GM19035 (cell line): ENCODE measurements around the gene ZBTB26.

ENCODE experiments used
- ATAC-seq: cut with Tn5 transposase; IDR thresholded peaks from one replicate; pipeline ENCODE4 v1.9.1; 2021; ENCODE audit not compliant: unreplicated experiment

Gene ZBTB26, protein sequence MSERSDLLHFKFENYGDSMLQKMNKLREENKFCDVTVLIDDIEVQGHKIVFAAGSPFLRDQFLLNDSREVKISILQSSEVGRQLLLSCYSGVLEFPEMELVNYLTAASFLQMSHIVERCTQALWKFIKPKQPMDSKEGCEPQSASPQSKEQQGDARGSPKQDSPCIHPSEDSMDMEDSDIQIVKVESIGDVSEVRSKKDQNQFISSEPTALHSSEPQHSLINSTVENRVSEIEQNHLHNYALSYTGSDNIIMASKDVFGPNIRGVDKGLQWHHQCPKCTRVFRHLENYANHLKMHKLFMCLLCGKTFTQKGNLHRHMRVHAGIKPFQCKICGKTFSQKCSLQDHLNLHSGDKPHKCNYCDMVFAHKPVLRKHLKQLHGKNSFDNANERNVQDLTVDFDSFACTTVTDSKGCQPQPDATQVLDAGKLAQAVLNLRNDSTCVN

DNA sequence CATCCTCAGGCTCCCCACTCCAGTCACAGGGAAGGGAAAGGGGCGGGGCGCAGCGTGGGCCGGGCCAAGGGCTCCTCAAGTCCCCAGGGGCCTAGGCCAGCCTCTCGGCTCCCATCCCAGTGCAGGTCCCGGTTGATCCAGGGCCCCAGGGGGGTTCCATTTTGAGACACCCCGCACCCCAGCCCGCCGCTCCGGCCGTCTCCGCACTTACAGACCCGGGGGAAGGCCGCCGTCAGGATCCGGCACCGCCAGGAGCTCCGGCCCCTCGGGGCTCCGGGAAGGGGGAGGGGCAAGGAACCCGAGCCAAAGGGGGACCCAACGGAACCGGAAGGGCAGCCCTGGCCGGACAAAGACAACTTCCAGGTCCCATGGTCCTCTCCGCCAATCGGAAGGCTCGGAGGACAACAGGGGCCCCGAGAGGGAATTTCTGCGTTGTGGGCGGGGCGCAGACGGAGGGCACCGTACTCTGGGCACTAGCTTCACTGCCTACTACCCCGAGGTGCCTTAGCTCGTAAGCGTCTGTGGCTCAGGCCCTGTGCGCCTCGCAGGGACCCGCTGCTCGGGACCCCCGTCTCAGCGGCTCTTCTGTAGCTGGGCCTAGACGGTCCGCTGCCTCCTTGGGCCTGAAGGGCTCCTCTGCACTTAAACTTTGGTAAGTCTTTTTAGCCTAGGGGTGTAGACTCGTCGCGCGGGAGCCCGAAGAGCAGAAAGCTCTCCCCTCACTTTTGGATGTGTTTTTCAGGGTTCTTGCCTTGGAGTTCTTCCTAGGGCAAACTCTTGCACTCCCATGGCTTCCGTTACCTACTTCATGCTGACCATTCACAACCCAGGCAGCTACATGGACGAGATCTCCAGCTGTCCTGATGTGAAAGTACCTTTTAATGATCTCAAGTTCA, at the start of gene ZBTB26:
Gene ZBTB26 (minus strand): TSS at position 287 of the 896 bp plus-strand sequence. CDS start 11,578 bp downstream, outside the sequence.
- ATAC-seq: peak; percentile 92

DNA sequence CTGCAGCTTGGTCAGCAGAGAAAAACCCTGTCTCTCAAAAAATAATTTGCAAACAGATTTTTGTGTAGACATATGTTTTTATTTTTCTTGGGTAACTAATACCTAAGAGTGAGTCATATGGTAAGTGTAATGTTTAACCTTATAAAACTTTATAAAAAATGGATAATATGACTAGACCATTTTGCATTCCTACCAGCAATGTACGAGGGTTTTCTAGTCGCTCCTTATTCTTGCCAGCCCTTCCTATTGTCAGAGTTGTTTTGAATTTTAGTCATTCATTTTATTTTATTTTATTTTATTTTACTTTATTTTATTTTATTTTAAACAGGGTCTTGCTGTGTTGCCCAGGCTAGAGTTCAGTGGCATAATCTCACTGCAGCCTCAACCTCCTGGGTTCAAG, 47.3 kb upstream of the ZBTB26 start:
- ATAC-seq: no peak

DNA sequence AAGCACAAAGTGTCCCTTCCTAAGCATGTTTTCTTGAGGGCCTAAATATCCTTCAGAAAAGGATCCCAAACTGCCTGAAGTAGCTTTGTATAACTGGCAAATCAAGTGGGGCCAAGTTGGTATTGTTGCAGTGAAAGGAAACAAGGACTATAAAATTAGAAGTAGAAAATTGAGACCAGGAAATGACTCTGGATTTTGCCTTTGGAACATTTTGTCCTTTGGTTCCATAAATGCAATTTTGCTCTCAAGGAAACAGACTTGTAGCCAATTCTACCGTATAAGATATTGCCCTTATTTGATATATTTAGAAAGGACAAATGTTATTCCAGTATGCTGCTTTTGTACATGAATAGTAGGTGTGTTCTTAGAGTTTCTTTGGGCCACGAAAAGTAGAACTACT, 43.9 kb upstream of the ZBTB26 start:
- no peak for ATAC-seq

DNA sequence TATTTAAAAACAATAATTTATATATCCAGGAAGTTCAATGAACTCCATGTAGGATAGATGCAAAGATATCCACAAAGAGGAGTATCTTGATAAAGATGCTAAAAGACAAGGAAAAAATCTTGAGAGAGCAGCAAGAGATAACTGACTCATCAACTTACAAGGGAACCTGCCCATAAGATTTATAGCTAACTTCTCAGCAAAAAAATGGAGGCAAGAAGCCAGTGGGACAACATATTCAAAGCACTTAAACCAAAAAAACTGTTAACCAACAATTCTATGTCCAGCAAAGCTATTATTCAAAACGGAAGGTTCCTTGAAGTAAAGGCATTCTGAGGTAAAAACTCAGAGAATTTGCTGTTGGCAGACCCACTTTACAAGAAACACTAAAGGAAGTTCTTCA, 29.8 kb upstream of the ZBTB26 start:
- ATAC-seq: no peak

DNA sequence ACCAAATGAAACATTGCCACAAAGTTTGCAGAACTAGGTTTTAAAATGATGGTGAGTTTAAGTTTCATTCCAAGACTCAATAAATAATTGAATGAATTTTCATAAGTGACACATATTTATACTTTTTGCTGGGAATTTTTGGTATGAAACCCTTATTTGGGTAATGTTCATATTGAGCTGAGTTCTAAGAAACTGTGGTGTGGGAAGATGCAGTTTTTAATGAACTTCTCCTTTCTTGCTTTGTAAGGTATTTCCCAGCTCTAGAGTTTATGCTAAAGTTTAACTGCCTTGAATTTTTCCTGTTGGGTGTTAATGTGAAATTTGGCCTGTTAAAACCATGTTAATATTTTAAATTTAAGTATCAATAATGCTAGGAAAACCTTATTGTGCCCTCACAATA, 24.6 kb upstream of the ZBTB26 start:
- ATAC-seq: no peak

DNA sequence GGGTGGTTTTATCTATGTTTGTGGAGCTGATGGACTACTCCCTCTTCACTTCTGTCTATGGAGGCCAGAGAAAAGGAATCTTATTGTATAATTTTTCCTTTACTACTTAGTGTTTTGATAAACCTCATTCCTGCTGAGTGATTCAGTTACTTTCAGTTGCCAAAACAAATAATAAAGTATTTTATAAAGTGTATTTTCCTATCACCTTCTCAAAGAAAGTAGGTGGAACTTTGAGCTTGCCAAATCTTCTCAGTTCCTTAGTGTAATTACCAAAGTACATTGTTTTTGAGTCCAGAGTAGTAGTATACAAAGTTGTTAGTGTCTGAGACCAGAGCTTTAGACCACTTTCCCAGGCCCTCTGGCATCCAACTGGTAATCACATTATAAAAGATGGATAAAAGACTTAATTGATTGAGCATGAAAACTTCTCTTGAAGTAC, 23.0 kb upstream of the ZBTB26 start:
- ATAC-seq: no peak

DNA sequence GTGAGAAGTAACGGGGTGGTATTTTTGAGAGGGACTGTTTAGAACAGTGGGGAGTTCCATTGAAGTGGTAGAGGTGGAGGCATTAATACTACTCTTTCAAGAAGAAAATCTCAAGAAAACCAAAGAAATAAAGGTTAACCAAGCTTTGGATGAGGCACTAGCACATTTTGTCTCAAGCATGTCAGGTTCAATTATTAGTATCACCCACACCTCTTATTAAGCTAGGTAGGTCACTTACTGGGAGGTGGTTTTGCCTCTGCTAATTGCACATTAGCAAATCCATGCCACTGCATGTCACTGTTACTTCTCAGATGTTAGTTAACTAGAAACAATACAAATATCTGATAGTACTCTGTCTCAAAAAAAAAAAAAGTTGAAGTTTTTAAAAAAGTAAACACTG, 19.7 kb upstream of the ZBTB26 start:
- ATAC-seq: no peak

DNA sequence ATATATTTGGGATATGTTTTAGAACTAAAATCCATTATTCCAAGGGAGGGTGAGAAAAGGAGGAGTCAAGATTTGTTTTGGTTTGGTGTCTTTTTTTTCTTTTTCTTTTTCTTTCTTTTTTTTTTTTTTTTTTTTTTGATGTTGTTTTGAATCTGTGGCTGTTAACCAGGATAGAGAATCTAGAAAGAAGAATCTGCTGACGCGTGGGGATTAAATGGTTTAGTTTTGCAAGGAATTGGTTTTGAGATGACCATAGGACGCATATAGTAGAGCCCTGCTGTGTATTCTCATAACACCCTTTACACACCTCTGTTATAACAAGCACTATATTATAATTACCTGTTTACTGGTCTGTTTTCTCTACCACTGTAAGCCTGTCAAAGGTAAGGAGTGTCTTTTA, 19.0 kb upstream of the ZBTB26 start:
- no peak for ATAC-seq

DNA sequence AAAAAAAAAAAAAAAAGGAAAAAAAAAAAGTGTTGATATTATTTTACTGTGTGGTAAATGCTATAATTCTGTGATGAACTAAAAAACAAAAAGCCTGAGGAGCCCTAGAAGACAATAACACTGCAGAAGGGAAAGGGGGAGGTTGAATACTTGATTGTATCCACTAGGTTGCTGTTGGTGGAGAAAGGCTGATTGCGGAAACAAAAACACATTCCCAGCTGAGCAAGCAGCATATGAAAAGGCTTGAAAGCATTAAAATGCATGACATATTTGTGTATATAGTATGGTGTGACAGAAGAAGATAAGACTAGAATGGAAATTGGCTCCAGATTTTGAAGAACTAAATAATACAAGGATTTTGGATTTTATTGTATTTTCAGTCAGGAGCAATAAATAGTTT, 18.4 kb upstream of the ZBTB26 start:
- no peak for ATAC-seq

DNA sequence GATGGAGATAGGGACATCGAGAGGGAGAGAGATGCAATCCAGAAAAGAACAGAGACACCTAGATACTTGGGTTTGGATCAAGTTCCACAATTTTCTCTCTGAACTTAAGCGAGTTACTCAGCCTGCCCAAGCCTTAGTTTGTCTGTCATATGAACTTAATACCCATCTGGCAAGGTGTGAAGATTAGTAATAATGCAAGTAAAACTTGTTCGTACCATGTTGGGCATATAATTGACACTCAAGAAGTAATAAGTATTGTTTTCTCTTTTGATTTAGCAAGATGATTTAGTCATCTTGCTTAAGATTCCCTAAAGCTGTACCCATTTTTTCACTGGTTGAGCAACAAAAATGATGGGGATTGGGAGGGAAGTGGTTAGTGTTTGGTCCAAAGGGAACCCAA, 17.0 kb upstream of the ZBTB26 start:
- no peak for ATAC-seq

DNA sequence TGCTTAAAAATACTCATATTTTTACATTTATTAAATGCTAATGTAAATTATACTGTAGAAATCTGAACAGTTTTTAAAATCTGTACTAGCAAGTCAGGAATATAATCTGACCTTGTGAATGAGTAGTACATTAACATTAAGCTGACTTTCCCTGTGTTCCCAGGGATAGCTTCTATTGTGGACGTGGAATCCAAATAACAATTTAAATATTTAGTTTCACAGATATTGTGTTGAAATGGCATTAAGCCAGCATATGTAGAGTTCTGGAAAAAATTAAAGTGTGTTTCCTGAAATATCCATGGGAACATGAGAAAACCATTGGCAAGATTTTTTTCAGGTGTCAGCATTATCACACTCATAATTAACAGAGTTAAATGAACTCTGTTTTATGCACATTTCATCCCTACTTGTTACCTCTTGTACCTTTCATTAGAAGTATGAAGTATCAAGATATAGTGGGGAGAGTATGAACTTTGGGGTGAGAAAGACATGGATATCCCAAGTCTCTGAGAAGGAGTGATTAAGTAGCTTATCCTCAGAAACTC, 15.2 kb upstream of the ZBTB26 start:
- no peak for ATAC-seq

DNA sequence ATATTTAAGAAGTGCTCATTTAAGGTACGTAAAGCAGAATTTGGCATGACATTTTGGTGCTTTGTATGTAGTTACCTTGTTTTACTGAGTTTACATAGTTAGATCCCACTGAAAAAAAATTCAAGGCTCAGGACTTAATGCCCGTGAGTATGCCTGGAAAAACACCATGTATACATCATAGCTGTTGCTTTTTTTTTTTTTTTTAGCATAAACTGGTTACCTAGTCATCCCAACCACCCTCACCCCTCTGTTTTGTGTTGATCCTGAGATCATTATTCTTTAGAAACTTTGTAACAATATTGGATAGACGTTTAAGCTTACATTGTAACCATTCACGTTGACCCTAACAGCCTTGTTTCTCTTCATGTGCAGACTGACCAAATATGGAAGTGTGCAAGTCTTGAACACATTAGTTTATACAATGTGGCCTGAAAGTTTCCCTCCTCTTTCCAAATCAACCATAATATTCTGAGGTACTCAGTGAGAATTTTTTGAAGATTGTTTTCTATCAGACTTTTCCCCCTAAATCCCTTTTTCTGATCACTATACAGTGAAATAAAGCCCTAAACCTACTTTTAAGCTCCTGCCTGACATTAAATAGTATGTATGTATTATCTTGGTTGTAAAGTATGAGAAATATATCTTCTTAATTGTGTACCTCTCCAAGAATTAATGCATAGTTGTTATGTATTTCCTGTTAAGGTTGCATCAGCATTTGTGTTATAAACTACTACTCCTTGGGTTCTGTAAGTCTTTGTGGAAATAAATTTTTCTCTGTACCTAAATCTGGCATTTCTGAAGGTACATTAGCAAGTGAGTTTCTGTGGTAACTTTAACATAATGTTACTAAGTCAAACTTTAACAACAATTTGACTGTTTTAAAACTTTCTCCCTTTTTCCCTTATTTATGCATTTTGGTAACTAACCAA, 13.9 kb upstream of the ZBTB26 start:
- no peak for ATAC-seq

DNA sequence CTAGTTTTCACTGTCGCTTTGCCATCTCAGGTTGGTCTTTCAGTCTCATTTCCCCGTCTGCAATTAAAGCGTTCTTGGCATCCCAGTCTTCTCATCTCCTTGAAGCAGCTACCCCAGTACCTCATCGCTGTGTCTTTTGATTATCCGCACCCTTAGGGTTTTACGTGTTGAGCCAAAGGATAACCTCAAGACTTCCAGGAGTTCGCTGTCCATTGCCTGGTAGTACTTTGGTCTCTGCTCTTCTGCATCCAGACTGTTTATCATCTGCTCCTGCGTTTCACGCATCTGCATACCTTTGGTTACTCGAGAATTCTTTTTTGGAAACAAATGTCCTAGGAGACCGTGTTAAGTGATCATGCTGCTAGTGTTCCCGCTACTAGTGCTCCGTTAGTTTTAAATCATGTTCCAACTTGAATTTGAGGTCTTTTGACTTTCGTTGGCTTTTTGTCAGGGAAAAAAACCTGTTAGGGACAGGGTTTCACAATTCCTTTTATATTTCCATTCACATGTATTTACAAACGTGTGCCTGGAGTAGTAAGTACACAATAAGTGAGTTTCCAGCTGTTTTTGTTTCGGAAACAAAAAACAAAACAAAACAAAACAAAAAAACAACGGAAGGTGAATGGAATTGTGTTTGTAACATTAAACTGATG, 10.4 kb upstream of the ZBTB26 start:
- no peak for ATAC-seq

DNA sequence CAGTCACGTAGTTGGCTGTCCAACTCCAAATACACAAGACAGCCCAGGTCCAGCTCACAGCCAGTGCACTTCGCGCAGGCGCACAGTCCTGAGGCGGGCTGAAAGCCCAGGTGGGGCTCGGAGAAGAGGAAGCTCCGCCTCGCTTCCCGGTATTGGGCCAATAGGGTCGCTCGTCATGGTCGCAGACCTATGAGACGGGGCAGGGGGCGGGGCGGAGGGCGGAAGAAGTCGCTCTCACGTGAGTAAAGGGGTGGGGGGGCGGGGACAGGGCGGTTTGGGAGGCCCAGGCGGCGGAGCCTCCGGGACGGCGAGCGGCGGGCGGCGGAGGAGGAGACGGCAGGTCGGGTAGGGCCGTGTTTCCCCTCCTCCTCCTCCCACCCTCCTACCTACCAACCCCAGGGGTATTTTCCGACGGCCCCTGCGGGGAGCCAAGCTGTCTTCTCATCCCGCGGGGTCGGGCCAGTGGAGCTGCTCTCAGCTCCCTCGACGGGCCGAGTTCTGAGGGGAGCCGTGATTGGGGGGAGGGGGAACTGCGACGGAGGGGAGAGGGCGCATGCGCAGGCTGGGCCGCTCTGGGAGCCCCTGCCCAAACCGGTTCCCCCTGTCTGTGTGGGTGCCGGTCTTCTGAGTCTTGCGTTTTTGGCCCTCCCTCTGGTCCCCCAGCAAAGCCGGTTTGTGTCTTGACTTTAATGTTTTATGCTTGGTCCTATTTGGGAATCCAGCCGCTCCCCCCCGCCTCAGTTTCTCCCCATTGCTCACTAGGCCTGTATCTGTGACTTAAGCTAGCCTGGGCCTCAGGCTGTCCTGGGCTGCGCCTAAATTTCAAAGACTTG, 9.7 kb upstream of the ZBTB26 start, which contains the start of gene RABGAP1:
Gene RABGAP1 (plus strand): TSS at position 272 of the 833 bp plus-strand sequence. CDS start 16,040 bp downstream, outside the sequence.
- peak; percentile 98 for ATAC-seq

DNA sequence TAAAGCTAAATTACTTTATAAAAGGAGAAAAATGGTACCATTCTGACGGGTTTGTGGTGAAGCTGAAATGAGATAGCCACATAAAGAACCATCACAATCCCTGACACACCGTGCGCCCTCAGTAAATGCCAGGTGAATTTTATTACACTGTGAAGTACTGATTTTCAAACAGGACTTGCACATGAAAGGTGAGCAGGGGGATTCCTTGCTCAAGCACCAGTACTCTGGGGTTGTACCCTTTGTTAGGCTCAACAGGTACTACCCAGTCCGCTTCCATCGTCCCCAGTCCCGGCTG, 9.1 kb upstream of the ZBTB26 start:
- ATAC-seq: no peak

DNA sequence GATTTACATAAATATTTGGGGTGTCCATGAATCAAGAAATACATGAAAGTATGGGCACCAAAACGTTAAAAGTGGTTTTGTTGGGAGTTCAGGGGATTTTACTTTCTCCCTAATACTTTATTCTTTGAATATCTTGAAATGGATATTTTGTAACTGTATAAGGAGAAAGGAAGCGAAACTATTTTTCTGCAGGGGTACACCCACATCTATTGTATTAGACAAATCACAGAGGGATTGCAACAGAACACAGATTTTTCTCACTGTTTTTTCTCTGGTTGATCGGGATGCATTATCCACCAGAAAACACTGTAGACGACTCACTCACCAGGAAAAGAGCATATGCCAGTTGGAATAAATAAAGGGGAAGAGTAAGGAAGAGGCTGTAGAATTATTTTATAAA, 8.3 kb upstream of the ZBTB26 start:
- ATAC-seq: no peak

DNA sequence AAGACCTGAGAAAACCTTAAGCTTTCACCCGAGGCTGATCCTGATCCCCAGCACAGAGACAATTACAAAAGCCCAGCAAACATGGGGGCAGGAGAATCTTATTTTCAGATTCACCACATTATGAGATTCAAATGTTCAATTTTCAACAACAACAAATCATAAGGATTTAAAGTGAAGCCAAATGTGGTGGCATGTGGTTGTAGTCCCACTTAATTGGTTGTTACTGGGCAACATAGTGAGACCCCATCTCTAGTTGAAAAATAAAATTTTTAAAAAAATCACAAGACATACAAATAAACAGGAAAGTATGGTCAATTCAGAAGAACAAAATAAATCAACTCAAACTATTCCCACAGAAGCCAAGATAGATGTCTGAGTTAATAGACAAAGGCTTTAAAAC, 5.6 kb upstream of the ZBTB26 start:
- ATAC-seq: no peak

DNA sequence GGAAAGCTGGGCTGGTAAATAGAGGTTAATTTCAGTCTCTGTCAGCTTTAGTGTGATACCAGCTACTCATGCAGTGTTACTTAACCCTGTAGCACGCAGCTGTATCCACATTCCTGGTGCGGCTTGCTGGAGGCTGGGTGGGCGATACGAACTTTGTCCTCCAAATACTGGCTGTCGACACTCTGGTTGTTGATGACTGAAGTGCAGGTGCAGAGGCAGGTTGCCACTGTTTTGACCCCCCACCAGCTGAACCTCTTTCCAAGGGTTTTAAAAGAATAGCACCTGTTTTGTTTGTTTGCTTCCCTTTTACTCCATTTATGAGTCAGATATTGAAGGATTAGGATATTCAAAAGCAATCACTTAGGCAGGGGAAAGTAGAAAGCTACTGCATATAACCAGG, 5.2 kb upstream of the ZBTB26 start:
- ATAC-seq: no peak

DNA sequence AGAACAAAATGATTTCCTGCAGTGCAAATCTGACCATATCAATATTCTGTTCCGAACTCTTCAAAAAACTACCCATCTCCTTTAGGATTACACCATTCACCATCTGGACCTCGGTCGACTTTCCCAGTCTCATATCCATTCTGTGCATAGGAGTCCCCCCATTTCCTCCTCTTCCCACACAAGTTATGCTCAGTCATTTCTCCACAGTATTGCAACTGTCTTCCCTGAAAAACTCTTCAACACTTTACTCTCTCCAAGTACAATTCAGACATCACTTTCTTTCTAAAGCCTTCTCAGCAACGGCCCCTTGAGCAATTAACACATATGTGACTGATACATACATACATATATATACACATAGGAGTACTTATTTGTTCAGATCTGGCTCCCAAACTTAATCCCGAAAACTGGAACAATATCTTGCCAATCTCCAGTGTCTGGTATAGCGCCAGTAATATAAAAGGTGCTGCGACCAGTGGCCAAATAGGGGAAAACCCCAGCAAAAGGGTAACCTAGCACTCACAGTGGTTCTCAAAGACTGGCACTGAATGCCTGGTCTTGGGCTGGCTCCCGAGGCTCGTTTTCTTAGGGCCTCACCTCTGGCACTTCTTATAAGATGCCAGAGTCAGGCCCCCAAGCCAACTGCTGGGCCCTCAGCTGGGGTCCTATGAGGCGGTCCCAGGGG, 629 bp downstream of the ZBTB26 start:
- ATAC-seq: no peak
